ENCODE data around the gene RNF157. TPM values are rescaled to one million over a fixed set of nuclear protein-coding genes. Genes with fewer than 3 reads are reported as not detected.
"Not testable (repeated sequence)": the region's sequence is repeated elsewhere in the genome, so short reads cannot be mapped to it uniquely, and the experiment has no call there.

RNF157 gene
- total RNA-seq, 1 donor from 2014 or later, result 3.1 TPM

- ATAC-seq (ENCODE audit: low read depth) (no peak), DNase-seq (no peak)
- POLR2A ChIA-PET, result interaction anchor here (2.3 kb wide), 1 partner anchor 30 kb away, joined by 9 read pairs; no protein-coding TSS in a partner anchor
- CTCF ChIA-PET, result no interaction called here
- intact Hi-C loops (cut with micrococcal nuclease), result loop anchor here (5.0 kb wide), 2 partner anchors 36 to 39 kb away; no protein-coding TSS in a partner anchor
- H3K27ac Mint-ChIP-seq, result no peak overlapping the region
- H3K4me1 Mint-ChIP-seq, result peaks cover 14% of the 10 kb centered on the region
- H3K27me3 Mint-ChIP-seq, result peaks cover 9% of the 10 kb centered on the region
- no peaks in the 10 kb centered on the region for H3K36me3 Mint-ChIP-seq (ENCODE audit: low read depth)
- H3K9me3 Mint-ChIP-seq, result no peaks in the 10 kb centered on the region
- TF ChIP-seq CTCF (IDR thresholded peaks at IDR 0.05), result no peak
- H3K4me3 Mint-ChIP-seq, result no peak overlapping the region
Measured at GRCh38 chr17:76236603-76237002, 3.7 kb downstream of the RNF157 start.

- TF ChIP-seq CTCF (IDR thresholded peaks at IDR 0.05), result no peak
- intact Hi-C loops (cut with micrococcal nuclease), result loop anchor here (5.0 kb wide), 2 partner anchors 36 to 39 kb away; no protein-coding TSS in a partner anchor
- Mint-ChIP-seq H3K36me3 (ENCODE audit: low read depth) (no peaks in the 10 kb centered on the region), H3K4me3 (no peak overlapping the region), H3K27me3 (peaks cover 3% of the 10 kb centered on the region), H3K9me3 (no peaks in the 10 kb centered on the region), H3K4me1 (peaks cover 7% of the 10 kb centered on the region), H3K27ac (no peak overlapping the region)
- ATAC-seq (ENCODE audit: low read depth) (no peak), DNase-seq (no peak)
- CTCF ChIA-PET, result no interaction called here
- POLR2A ChIA-PET, result interaction anchor here (0.7 kb wide), 1 partner anchor 33 kb away, joined by 3 read pairs; no protein-coding TSS in a partner anchor
Measured at GRCh38 chr17:76235883-76236282, 4.4 kb downstream of the RNF157 start.

- Mint-ChIP-seq H3K27ac (no peak overlapping the region), H3K9me3 (no peaks in the 10 kb centered on the region), H3K36me3 (ENCODE audit: low read depth) (no peaks in the 10 kb centered on the region), H3K4me1 (peaks cover 6% of the 10 kb centered on the region), H3K27me3 (peaks cover 5% of the 10 kb centered on the region), H3K4me3 (no peak overlapping the region)
- ChIA-PET CTCF (no interaction called here), POLR2A (interaction anchor here (1.3 kb wide), 1 partner anchor 38 kb away, joined by 3 read pairs; no protein-coding TSS in a partner anchor)
- TF ChIP-seq CTCF (IDR thresholded peaks at IDR 0.05), result no peak
- intact Hi-C loops (cut with micrococcal nuclease), result no loop called here
- ATAC-seq (ENCODE audit: low read depth), result no peak
- no peak for DNase-seq
Measured at GRCh38 chr17:76234354-76234679, 6.0 kb downstream of the RNF157 start.

- Mint-ChIP-seq H3K9me3 (no peaks in the 10 kb centered on the region), H3K4me3 (no peak overlapping the region), H3K4me1 (peaks cover 3% of the 10 kb centered on the region), H3K36me3 (ENCODE audit: low read depth) (no peaks in the 10 kb centered on the region), H3K27ac (no peak overlapping the region), H3K27me3 (peaks cover 7% of the 10 kb centered on the region)
- no peak for ATAC-seq (ENCODE audit: low read depth)
- TF ChIP-seq CTCF (IDR thresholded peaks at IDR 0.05), result no peak
- no peak for DNase-seq
- intact Hi-C loops (cut with micrococcal nuclease), result no loop called here
- ChIA-PET POLR2A (interaction anchor here (0.8 to 1.3 kb wide), 2 partner anchors 38 to 52 kb away, joined by 3 read pairs; no protein-coding TSS in a partner anchor), CTCF (no interaction called here)
Measured at GRCh38 chr17:76233588-76234353, 6.5 kb downstream of the RNF157 start.

- Mint-ChIP-seq H3K4me3 (no peak overlapping the region), H3K27ac (no peak overlapping the region), H3K36me3 (ENCODE audit: low read depth) (no peaks in the 10 kb centered on the region), H3K4me1 (peaks cover 2% of the 10 kb centered on the region), H3K27me3 (peaks cover 6% of the 10 kb centered on the region), H3K9me3 (no peaks in the 10 kb centered on the region)
- TF ChIP-seq CTCF (IDR thresholded peaks at IDR 0.05), result no peak
- intact Hi-C loops (cut with micrococcal nuclease), result no loop called here
- POLR2A ChIA-PET, result no interaction called here
- CTCF ChIA-PET, result no interaction called here
- no peak for ATAC-seq (ENCODE audit: low read depth)
- DNase-seq, result no peak
Measured at GRCh38 chr17:76232342-76232741, 8.0 kb downstream of the RNF157 start.

- H3K27me3 Mint-ChIP-seq; POLR2A ChIA-PET; H3K4me3 Mint-ChIP-seq; H3K9me3 Mint-ChIP-seq; H3K4me1 Mint-ChIP-seq; intact Hi-C loops (cut with micrococcal nuclease); H3K36me3 Mint-ChIP-seq (ENCODE audit: low read depth); CTCF ChIA-PET; H3K27ac Mint-ChIP-seq; ATAC-seq (ENCODE audit: low read depth); DNase-seq: not testable (repeated sequence)
Measured at GRCh38 chr17:76226749-76227148, 13.5 kb downstream of the RNF157 start.

GRCh38 chr17:76225373-76226086 is 14.8 kb downstream of the RNF157 start:
- POLR2A ChIA-PET; intact Hi-C loops (cut with micrococcal nuclease); H3K27ac Mint-ChIP-seq; H3K4me3 Mint-ChIP-seq; DNase-seq; H3K27me3 Mint-ChIP-seq; H3K4me1 Mint-ChIP-seq; H3K9me3 Mint-ChIP-seq; CTCF ChIA-PET; ATAC-seq (ENCODE audit: low read depth); H3K36me3 Mint-ChIP-seq (ENCODE audit: low read depth): not testable (repeated sequence)

Measured in activated B cell treated with CpG ODN at 0.5 μM for 24 hours (primary cell).